ENCODE measurements around the gene VPS35L.

The VPS35L gene

DNA sequence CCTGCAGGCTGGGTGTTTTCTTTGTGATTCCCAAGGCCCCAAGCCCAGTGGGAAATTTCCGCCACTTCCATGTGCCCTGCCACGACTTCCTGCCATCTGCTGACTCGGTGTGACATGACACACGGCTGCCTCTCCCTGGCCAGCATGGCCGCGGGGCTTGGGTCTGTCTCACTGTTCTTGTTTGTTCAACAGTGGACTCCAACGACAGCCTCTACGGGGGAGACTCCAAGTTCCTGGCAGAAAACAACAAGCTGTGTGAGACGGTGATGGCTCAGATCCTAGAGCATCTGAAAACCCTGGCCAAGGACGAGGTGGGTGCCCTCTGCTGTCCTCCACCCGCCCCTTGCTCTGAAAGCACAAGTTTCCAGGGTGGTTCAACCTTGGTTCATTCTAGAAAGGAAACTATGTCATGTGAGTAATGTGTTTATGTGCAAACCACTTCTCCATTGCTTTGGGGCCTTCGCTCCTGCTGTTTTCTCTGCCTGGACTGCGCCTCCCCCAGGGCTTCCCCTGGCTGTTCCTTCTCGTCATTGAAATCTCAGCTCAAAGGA lies 135.7 kb downstream of the VPS35L start:
- H3K27me3 ChIP-seq (ENCODE audit: control insufficient read depth, low read length): no peaks in the 10 kb centered on the region
- no peak overlapping the region for H3K4me2 ChIP-seq (ENCODE audit: low read length)
- H3F3A ChIP-seq (ENCODE audit: control insufficient read depth, insufficient read depth): no peaks in the 10 kb centered on the region
- H3K9me3 ChIP-seq (ENCODE audit: control insufficient read depth, insufficient read depth, low read length): no peaks in the 10 kb centered on the region
- no peaks in the 10 kb centered on the region for H3K4me1 ChIP-seq (ENCODE audit: control insufficient read depth, low read length)
- no peak for TF ChIP-seq EZH2phosphoT487 (IDR thresholded peaks at IDR 0.05; ENCODE audit: borderline replicate concordance, low read length)
- TF ChIP-seq, protein P1, sequence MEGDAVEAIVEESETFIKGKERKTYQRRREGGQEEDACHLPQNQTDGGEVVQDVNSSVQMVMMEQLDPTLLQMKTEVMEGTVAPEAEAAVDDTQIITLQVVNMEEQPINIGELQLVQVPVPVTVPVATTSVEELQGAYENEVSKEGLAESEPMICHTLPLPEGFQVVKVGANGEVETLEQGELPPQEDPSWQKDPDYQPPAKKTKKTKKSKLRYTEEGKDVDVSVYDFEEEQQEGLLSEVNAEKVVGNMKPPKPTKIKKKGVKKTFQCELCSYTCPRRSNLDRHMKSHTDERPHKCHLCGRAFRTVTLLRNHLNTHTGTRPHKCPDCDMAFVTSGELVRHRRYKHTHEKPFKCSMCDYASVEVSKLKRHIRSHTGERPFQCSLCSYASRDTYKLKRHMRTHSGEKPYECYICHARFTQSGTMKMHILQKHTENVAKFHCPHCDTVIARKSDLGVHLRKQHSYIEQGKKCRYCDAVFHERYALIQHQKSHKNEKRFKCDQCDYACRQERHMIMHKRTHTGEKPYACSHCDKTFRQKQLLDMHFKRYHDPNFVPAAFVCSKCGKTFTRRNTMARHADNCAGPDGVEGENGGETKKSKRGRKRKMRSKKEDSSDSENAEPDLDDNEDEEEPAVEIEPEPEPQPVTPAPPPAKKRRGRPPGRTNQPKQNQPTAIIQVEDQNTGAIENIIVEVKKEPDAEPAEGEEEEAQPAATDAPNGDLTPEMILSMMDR (IDR thresholded peaks at IDR 0.05; ENCODE audit: low read depth, low read length, poor library complexity, severe bottlenecking): no peak
- H3K36me3 ChIP-seq (ENCODE audit: control insufficient read depth, low read length): no peaks in the 10 kb centered on the region
- no peaks in the 10 kb centered on the region for H3K9me2 ChIP-seq (replicated peaks; ENCODE audit: control insufficient read depth, low read length)
- no peaks in the 10 kb centered on the region for H4K20me1 ChIP-seq (ENCODE audit: control insufficient read depth, insufficient read depth, low read depth, low read length)
- no peak overlapping the region for H3K4me3 ChIP-seq (ENCODE audit: low read length)
- H3K27ac ChIP-seq (ENCODE audit: low read depth, low read length): no peak overlapping the region
- no peaks in the 10 kb centered on the region for H3K79me2 ChIP-seq (ENCODE audit: control insufficient read depth, low read length)

DNA sequence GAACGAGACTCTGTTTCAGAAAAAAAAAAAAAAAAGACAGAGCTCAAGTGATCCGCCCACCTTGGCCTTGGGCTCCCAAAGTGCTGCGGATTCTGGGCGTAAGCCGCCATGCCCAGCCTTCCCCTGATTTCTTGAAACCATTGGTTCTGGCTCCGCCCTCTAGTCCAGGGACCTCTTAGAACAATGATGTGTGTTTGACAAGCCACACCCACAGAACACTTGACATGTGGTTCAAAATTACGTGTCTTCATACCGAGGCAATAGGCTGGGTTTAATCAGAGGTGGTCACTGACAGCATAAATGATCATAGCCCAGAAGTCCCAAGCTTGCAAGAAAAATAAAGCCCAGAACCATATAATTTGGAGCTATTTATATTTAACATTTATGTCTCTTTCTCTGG lies 139.5 kb downstream of the VPS35L start:
- Histone ChIP-seq H3K4me1 (ENCODE audit: control insufficient read depth, low read length) (no peaks in the 10 kb centered on the region), H3K4me2 (ENCODE audit: low read length) (no peak overlapping the region), H3F3A (ENCODE audit: control insufficient read depth, insufficient read depth) (no peaks in the 10 kb centered on the region), H3K9me2 (replicated peaks; ENCODE audit: control insufficient read depth, low read length) (no peaks in the 10 kb centered on the region), H3K4me3 (ENCODE audit: low read length) (no peak overlapping the region), H3K79me2 (ENCODE audit: control insufficient read depth, low read length) (no peaks in the 10 kb centered on the region), H3K9me3 (ENCODE audit: control insufficient read depth, insufficient read depth, low read length) (no peaks in the 10 kb centered on the region), H3K27me3 (ENCODE audit: control insufficient read depth, low read length) (no peaks in the 10 kb centered on the region), H3K27ac (ENCODE audit: low read depth, low read length) (no peak overlapping the region), H3K36me3 (ENCODE audit: control insufficient read depth, low read length) (peaks cover 12% of the 10 kb centered on the region), H4K20me1 (ENCODE audit: control insufficient read depth, insufficient read depth, low read depth, low read length) (peaks cover 4% of the 10 kb centered on the region; the same call in 1 of the 2 replicates)
- TF ChIP-seq EZH2phosphoT487 (IDR thresholded peaks at IDR 0.05; ENCODE audit: borderline replicate concordance, low read length): no peak
- TF ChIP-seq, protein P1 (IDR thresholded peaks at IDR 0.05; ENCODE audit: low read depth, low read length, poor library complexity, severe bottlenecking): no peak

DNA sequence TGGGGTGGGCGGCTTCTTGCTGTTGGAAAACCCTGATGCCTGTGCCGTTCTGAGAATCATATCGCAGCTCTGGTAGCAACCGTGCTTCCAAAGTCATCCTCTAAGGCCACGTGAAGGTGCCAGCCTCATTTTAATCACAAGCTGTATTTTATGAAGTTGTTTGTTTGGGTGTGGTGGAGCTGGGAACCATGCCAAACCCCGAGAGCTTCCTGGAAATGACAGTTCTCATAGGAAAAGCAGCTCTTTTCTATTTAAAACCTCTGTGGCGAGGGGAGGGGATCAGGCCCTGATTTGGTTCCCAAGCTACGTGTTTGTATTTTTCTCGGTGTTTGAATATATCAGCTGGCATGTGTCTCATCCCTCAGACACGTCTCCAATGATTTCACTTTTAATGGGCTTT lies 140.8 kb downstream of the VPS35L start:
- no peak overlapping the region for H3K27ac ChIP-seq (ENCODE audit: low read depth, low read length)
- TF ChIP-seq EZH2phosphoT487 (IDR thresholded peaks at IDR 0.05; ENCODE audit: borderline replicate concordance, low read length): no peak
- TF ChIP-seq, protein P1 (IDR thresholded peaks at IDR 0.05; ENCODE audit: low read depth, low read length, poor library complexity, severe bottlenecking): no peak
- peaks cover 4% of the 10 kb centered on the region; the same call in 1 of the 2 replicates for H4K20me1 ChIP-seq (ENCODE audit: control insufficient read depth, insufficient read depth, low read depth, low read length)
- H3K9me3 ChIP-seq (ENCODE audit: control insufficient read depth, insufficient read depth, low read length): no peaks in the 10 kb centered on the region
- no peaks in the 10 kb centered on the region for H3F3A ChIP-seq (ENCODE audit: control insufficient read depth, insufficient read depth)
- H3K36me3 ChIP-seq (ENCODE audit: control insufficient read depth, low read length): peaks cover 24% of the 10 kb centered on the region
- no peaks in the 10 kb centered on the region for H3K9me2 ChIP-seq (replicated peaks; ENCODE audit: control insufficient read depth, low read length)
- no peak overlapping the region for H3K4me3 ChIP-seq (ENCODE audit: low read length)
- H3K4me2 ChIP-seq (ENCODE audit: low read length): no peak overlapping the region
- H3K4me1 ChIP-seq (ENCODE audit: control insufficient read depth, low read length): no peaks in the 10 kb centered on the region
- H3K79me2 ChIP-seq (ENCODE audit: control insufficient read depth, low read length): no peaks in the 10 kb centered on the region
- H3K27me3 ChIP-seq (ENCODE audit: control insufficient read depth, low read length): no peaks in the 10 kb centered on the region

Data from DOHH2 (cell line).